NCI-H82 treated with DMSO at 0.1 percent for 48 hours (cell line): ENCODE measurements around the gene PINK1.

Experiments
- DNase-seq: peaks from one replicate; lab custom pipeline; 2025; ENCODE audit not compliant: unreplicated experiment; lab: John Stamatoyannopoulos, UW

PINK1 gene

GRCh38 chr1:20643080-20643479, 9.8 kb downstream of the PINK1 start:
- no peak for DNase-seq

- DNase-seq, result no peak
Observed at GRCh38 chr1:20644416-20644815, 11.2 kb downstream of the PINK1 start.

- DNase-seq, result no peak
Observed at GRCh38 chr1:20645414-20645813, 12.2 kb downstream of the PINK1 start.

GRCh38 chr1:20648438-20648837, 15.2 kb downstream of the PINK1 start:
- DNase-seq, result no peak

GRCh38 chr1:20648946-20649345, 15.7 kb downstream of the PINK1 start:
- no peak for DNase-seq

- no peak for DNase-seq
Observed at GRCh38 chr1:20652300-20652699, 19.0 kb downstream of the PINK1 start.

GRCh38 chr1:20654104-20654690, 20.9 kb downstream of the PINK1 start:
- no peak for DNase-seq

- no peak for DNase-seq
Observed at GRCh38 chr1:20657024-20657423, 23.8 kb downstream of the PINK1 start.

GRCh38 chr1:20658166-20658915, 25.1 kb downstream of the PINK1 start:
- DNase-seq, result no peak

- DNase-seq, result no peak
Observed at GRCh38 chr1:20660363-20660762, 27.1 kb downstream of the PINK1 start.

- DNase-seq, result no peak
Observed at GRCh38 chr1:20660847-20661206, 27.6 kb downstream of the PINK1 start.

- DNase-seq, result peak; percentile 97
Observed at GRCh38 chr1:20661207-20662109, 28.2 kb downstream of the PINK1 start, which contains the start of gene DDOST. DDOST (minus strand) TSS chr1:20661369; CDS start chr1:20661350, 19 bp downstream.

GRCh38 chr1:20662110-20662475, 28.8 kb downstream of the PINK1 start:
- DNase-seq, result no peak

GRCh38 chr1:20663365-20663764, 30.1 kb downstream of the PINK1 start:
- no peak for DNase-seq

GRCh38 chr1:20663969-20664715, 30.9 kb downstream of the PINK1 start:
- no peak for DNase-seq

GRCh38 chr1:20665726-20666125, 32.5 kb downstream of the PINK1 start:
- no peak for DNase-seq

- DNase-seq, result no peak
Observed at GRCh38 chr1:20666146-20666545, 32.9 kb downstream of the PINK1 start.

GRCh38 chr1:20666804-20667203, 33.5 kb downstream of the PINK1 start:
- DNase-seq, result no peak

- no peak for DNase-seq
Observed at GRCh38 chr1:20668581-20668980, 35.3 kb downstream of the PINK1 start.

GRCh38 chr1:20670936-20671335, 37.7 kb downstream of the PINK1 start:
- no peak for DNase-seq

GRCh38 chr1:20672265-20672632, 39.0 kb downstream of the PINK1 start:
- no peak for DNase-seq
